ENCODE data around the gene ANO1.

The ANO1 gene

DNA sequence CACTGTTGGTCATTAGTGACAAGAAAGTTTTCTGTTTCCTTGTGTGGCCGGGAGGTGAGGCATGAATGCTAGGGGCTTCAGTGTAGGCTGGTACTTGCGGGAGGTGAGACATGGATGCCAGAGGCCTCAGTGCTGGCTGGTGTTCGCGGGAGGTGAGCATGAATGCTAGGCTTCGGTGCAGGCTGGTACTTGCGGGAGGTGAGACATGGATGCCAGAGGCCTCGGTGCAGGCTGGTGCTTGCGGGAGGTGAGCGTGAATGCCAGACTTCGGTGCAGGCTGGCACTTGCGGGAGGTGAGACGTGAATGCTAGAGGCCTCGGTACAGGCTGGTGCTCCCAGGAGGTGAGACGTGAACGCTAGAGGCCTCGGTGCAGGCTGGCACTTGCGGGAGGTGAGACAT, 48.4 kb downstream of the ANO1 start:
- TF ChIP-seq, protein P1, sequence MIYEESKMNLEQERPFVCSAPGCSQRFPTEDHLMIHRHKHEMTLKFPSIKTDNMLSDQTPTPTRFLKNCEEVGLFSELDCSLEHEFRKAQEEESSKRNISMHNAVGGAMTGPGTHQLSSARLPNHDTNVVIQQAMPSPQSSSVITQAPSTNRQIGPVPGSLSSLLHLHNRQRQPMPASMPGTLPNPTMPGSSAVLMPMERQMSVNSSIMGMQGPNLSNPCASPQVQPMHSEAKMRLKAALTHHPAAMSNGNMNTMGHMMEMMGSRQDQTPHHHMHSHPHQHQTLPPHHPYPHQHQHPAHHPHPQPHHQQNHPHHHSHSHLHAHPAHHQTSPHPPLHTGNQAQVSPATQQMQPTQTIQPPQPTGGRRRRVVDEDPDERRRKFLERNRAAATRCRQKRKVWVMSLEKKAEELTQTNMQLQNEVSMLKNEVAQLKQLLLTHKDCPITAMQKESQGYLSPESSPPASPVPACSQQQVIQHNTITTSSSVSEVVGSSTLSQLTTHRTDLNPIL (CRISPR knock-in tag; IDR thresholded peaks at IDR 0.05; ENCODE audit: low read depth) = no peak
- TF ChIP-seq ISL1 (CRISPR knock-in tag; IDR thresholded peaks at IDR 0.05) (no peak), SNAI2 (CRISPR knock-in tag; IDR thresholded peaks at IDR 0.05) (no peak), ZFP30 (CRISPR knock-in tag; IDR thresholded peaks at IDR 0.05) (no peak), BACH2 (CRISPR knock-in tag; IDR thresholded peaks at IDR 0.05; ENCODE audit: borderline replicate concordance) (no peak), TOX (CRISPR knock-in tag; IDR thresholded peaks at IDR 0.05; ENCODE audit: borderline replicate concordance) (no peak)
- TF ChIP-seq, protein P2, sequence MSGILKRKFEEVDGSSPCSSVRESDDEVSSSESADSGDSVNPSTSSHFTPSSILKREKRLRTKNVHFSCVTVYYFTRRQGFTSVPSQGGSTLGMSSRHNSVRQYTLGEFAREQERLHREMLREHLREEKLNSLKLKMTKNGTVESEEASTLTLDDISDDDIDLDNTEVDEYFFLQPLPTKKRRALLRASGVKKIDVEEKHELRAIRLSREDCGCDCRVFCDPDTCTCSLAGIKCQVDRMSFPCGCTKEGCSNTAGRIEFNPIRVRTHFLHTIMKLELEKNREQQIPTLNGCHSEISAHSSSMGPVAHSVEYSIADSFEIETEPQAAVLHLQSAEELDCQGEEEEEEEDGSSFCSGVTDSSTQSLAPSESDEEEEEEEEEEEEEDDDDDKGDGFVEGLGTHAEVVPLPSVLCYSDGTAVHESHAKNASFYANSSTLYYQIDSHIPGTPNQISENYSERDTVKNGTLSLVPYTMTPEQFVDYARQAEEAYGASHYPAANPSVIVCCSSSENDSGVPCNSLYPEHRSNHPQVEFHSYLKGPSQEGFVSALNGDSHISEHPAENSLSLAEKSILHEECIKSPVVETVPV (CRISPR knock-in tag; IDR thresholded peaks at IDR 0.05) = no peak
- no peak for ATAC-seq

DNA sequence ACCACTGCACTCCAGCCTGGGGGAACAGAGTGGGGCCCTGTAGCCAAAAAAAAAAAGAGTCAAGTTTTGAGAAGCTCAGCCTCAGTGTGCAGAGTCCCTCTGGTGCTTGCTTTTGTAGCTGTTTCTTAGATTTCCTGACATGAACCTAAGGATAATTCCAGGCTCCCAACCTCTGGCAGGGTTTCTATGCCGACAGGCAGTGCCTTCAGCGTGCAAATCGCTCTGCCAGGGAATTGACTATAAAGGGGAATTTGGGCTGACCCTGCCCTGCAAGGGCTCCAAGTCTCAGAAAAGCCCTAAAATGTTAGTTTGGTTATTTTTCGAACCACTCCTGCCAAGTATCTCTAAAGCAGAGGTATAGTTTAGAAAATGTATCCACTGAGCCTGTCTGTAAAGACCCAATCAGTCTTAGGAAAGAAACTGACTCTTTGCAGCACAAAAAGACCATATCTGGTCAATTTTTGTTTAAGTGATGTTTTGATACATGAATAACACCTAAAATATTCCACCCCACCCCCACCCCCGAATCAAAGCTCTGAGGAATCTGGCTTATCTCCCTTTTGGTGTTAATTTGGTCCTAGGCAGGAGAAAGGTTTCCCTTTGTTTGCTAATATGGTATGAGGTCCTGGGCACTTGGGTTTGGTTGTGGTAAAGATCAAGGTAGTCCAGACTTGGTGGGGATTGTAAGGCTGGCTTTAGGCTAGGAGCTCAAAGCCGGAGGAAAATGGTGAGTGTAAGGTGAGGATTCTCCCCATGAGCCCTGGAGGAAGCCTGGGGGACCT, 49.7 kb downstream of the ANO1 start:
- no peak for ATAC-seq
- TF ChIP-seq, protein P3, sequence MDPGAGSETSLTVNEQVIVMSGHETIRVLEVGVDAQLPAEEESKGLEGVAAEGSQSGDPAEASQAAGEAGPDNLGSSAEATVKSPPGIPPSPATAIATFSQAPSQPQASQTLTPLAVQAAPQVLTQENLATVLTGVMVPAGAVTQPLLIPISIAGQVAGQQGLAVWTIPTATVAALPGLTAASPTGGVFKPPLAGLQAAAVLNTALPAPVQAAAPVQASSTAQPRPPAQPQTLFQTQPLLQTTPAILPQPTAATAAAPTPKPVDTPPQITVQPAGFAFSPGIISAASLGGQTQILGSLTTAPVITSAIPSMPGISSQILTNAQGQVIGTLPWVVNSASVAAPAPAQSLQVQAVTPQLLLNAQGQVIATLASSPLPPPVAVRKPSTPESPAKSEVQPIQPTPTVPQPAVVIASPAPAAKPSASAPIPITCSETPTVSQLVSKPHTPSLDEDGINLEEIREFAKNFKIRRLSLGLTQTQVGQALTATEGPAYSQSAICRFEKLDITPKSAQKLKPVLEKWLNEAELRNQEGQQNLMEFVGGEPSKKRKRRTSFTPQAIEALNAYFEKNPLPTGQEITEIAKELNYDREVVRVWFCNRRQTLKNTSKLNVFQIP (CRISPR knock-in tag; IDR thresholded peaks at IDR 0.05; ENCODE audit: borderline replicate concordance, low read depth) = no peak
- no peak for TF ChIP-seq PPARA (CRISPR knock-in tag; IDR thresholded peaks at IDR 0.05; ENCODE audit: borderline replicate concordance)
- TF ChIP-seq SNAI2 (CRISPR knock-in tag; IDR thresholded peaks at IDR 0.05) = no peak

DNA sequence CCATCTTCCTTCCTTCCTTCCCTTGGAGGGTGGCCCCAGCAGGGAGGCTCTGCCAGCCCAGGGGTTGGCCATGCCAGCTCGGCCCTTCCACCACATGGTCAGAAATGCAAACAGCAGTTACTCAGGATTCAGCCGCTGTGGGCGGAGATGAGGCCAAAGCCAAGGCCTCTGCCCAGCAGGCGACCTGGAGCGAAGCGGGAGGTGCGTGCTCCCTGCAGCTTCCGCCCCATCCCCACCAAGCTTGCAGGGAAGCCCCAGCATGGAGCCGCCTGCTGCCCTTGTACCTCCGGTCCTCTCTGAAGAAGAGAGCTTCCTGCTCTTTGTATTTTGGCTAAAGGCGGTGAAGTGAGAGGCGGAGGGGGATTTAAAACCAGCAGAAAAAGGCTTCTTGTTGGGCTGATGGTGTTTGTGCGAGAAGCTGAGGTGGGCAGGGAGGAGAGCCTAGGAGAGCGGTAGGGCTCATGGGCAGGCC, 50.4 kb downstream of the ANO1 start:
- TF ChIP-seq BACH2 (CRISPR knock-in tag; IDR thresholded peaks at IDR 0.05; ENCODE audit: borderline replicate concordance) (no peak), TCF4 (CRISPR knock-in tag; IDR thresholded peaks at IDR 0.05; ENCODE audit: borderline replicate concordance) (no peak), ARNTL (CRISPR knock-in tag; IDR thresholded peaks at IDR 0.05; ENCODE audit: borderline replicate concordance, low read depth) (no peak), SNAI2 (CRISPR knock-in tag; IDR thresholded peaks at IDR 0.05) (no peak), ZC3H10 (CRISPR knock-in tag; IDR thresholded peaks at IDR 0.05) (no peak), OSR1 (CRISPR knock-in tag; IDR thresholded peaks at IDR 0.05) (no peak), GLIS3 (CRISPR knock-in tag; IDR thresholded peaks at IDR 0.05) (no peak), CSDC2 (CRISPR knock-in tag; IDR thresholded peaks at IDR 0.05) (no peak)
- TF ChIP-seq, protein P4, sequence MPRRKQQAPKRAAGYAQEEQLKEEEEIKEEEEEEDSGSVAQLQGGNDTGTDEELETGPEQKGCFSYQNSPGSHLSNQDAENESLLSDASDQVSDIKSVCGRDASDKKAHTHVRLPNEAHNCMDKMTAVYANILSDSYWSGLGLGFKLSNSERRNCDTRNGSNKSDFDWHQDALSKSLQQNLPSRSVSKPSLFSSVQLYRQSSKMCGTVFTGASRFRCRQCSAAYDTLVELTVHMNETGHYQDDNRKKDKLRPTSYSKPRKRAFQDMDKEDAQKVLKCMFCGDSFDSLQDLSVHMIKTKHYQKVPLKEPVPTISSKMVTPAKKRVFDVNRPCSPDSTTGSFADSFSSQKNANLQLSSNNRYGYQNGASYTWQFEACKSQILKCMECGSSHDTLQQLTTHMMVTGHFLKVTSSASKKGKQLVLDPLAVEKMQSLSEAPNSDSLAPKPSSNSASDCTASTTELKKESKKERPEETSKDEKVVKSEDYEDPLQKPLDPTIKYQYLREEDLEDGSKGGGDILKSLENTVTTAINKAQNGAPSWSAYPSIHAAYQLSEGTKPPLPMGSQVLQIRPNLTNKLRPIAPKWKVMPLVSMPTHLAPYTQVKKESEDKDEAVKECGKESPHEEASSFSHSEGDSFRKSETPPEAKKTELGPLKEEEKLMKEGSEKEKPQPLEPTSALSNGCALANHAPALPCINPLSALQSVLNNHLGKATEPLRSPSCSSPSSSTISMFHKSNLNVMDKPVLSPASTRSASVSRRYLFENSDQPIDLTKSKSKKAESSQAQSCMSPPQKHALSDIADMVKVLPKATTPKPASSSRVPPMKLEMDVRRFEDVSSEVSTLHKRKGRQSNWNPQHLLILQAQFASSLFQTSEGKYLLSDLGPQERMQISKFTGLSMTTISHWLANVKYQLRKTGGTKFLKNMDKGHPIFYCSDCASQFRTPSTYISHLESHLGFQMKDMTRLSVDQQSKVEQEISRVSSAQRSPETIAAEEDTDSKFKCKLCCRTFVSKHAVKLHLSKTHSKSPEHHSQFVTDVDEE (CRISPR knock-in tag; IDR thresholded peaks at IDR 0.05) = no peak
- TF ChIP-seq, protein P2 (CRISPR knock-in tag; IDR thresholded peaks at IDR 0.05) = no peak
- TF ChIP-seq, protein P5, sequence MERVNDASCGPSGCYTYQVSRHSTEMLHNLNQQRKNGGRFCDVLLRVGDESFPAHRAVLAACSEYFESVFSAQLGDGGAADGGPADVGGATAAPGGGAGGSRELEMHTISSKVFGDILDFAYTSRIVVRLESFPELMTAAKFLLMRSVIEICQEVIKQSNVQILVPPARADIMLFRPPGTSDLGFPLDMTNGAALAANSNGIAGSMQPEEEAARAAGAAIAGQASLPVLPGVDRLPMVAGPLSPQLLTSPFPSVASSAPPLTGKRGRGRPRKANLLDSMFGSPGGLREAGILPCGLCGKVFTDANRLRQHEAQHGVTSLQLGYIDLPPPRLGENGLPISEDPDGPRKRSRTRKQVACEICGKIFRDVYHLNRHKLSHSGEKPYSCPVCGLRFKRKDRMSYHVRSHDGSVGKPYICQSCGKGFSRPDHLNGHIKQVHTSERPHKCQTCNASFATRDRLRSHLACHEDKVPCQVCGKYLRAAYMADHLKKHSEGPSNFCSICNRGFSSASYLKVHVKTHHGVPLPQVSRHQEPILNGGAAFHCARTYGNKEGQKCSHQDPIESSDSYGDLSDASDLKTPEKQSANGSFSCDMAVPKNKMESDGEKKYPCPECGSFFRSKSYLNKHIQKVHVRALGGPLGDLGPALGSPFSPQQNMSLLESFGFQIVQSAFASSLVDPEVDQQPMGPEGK (CRISPR knock-in tag; IDR thresholded peaks at IDR 0.05; ENCODE audit: borderline replicate concordance) = no peak
- TF ChIP-seq, protein P3 (CRISPR knock-in tag; IDR thresholded peaks at IDR 0.05; ENCODE audit: borderline replicate concordance, low read depth) = no peak
- ATAC-seq = peak; percentile 43

Measured in SK-N-SH treated with all-trans-retinoic acid at 6 μM for 48 hours (cell line).